Stimulated activated CD8-positive, alpha-beta memory T cell treated with anti-CD3 and anti-CD28 coated beads, Interleukin-2, amount 100 ng/mL, for 1 hour (primary cell): ENCODE results near the gene SPTLC1.
"Not testable (repeated sequence)": the region's sequence is repeated elsewhere in the genome, so short reads cannot be mapped to it uniquely, and the experiment has no call there.

ENCODE experiments used
- DNase-seq, 2 donors: peaks; one replicate each; pipeline ENCODE4 v3.0.0-alpha.2; 2020; ENCODE audit warnings: low read depth in 2 of 2

The SPTLC1 gene

GRCh38 chr9:92115071-92115858, at the start of gene SPTLC1:
Gene SPTLC1 (minus strand): TSS chr9:92115413. CDS start chr9:92115370, 43 bp downstream.
- peak; percentile 89 to 93 for DNase-seq

GRCh38 chr9:92164975-92165374, 49.8 kb upstream of the SPTLC1 start:
- DNase-seq, result no peak

GRCh38 chr9:92164490-92164889, 49.3 kb upstream of the SPTLC1 start:
- DNase-seq, result no peak

GRCh38 chr9:92163276-92163675, 48.1 kb upstream of the SPTLC1 start:
- DNase-seq, result no peak

- no peak for DNase-seq
Observed at GRCh38 chr9:92160786-92161185, 45.6 kb upstream of the SPTLC1 start.

GRCh38 chr9:92159058-92159457, 43.8 kb upstream of the SPTLC1 start:
- DNase-seq, result no peak

- no peak for DNase-seq
Observed at GRCh38 chr9:92158097-92158601, 42.9 kb upstream of the SPTLC1 start.

- DNase-seq, result not testable (repeated sequence)
Observed at GRCh38 chr9:92155736-92156135, 40.5 kb upstream of the SPTLC1 start.

- DNase-seq, result no peak
Observed at GRCh38 chr9:92155221-92155620, 40.0 kb upstream of the SPTLC1 start.

- DNase-seq, result not testable (repeated sequence)
Observed at GRCh38 chr9:92153466-92154415, 38.5 kb upstream of the SPTLC1 start.

- no peak for DNase-seq
Observed at GRCh38 chr9:92151691-92152393, 36.6 kb upstream of the SPTLC1 start.

- not testable (repeated sequence) for DNase-seq
Observed at GRCh38 chr9:92150501-92151470, 35.6 kb upstream of the SPTLC1 start.

- no peak for DNase-seq
Observed at GRCh38 chr9:92147852-92148180, 32.6 kb upstream of the SPTLC1 start.

- no peak for DNase-seq
Observed at GRCh38 chr9:92147030-92147851, 32.0 kb upstream of the SPTLC1 start.

GRCh38 chr9:92146610-92147009, 31.4 kb upstream of the SPTLC1 start:
- no peak for DNase-seq

- DNase-seq, result not testable (repeated sequence)
Observed at GRCh38 chr9:92145784-92146183, 30.6 kb upstream of the SPTLC1 start.

- DNase-seq, result no peak
Observed at GRCh38 chr9:92142329-92142728, 27.1 kb upstream of the SPTLC1 start.

- DNase-seq, result no peak
Observed at GRCh38 chr9:92141144-92142129, 26.2 kb upstream of the SPTLC1 start.

GRCh38 chr9:92140754-92141143, 25.5 kb upstream of the SPTLC1 start:
- no peak for DNase-seq
